Stimulated activated CD4-positive, alpha-beta T cell treated with anti-CD3 and anti-CD28 coated beads, Interleukin-15, amount 100 ng/mL, for 24 hours (primary cell): Measurements from ENCODE around the gene PLXNB2.
"Not testable (repeated sequence)": the region's sequence is repeated elsewhere in the genome, so short reads cannot be mapped to it uniquely, and the experiment has no call there.

Source experiments
- DNase-seq: peaks from one replicate; pipeline ENCODE4 v3.0.0-alpha.2; 2020

PLXNB2 gene, protein sequence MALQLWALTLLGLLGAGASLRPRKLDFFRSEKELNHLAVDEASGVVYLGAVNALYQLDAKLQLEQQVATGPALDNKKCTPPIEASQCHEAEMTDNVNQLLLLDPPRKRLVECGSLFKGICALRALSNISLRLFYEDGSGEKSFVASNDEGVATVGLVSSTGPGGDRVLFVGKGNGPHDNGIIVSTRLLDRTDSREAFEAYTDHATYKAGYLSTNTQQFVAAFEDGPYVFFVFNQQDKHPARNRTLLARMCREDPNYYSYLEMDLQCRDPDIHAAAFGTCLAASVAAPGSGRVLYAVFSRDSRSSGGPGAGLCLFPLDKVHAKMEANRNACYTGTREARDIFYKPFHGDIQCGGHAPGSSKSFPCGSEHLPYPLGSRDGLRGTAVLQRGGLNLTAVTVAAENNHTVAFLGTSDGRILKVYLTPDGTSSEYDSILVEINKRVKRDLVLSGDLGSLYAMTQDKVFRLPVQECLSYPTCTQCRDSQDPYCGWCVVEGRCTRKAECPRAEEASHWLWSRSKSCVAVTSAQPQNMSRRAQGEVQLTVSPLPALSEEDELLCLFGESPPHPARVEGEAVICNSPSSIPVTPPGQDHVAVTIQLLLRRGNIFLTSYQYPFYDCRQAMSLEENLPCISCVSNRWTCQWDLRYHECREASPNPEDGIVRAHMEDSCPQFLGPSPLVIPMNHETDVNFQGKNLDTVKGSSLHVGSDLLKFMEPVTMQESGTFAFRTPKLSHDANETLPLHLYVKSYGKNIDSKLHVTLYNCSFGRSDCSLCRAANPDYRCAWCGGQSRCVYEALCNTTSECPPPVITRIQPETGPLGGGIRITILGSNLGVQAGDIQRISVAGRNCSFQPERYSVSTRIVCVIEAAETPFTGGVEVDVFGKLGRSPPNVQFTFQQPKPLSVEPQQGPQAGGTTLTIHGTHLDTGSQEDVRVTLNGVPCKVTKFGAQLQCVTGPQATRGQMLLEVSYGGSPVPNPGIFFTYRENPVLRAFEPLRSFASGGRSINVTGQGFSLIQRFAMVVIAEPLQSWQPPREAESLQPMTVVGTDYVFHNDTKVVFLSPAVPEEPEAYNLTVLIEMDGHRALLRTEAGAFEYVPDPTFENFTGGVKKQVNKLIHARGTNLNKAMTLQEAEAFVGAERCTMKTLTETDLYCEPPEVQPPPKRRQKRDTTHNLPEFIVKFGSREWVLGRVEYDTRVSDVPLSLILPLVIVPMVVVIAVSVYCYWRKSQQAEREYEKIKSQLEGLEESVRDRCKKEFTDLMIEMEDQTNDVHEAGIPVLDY (N-terminal part only)

DNA sequence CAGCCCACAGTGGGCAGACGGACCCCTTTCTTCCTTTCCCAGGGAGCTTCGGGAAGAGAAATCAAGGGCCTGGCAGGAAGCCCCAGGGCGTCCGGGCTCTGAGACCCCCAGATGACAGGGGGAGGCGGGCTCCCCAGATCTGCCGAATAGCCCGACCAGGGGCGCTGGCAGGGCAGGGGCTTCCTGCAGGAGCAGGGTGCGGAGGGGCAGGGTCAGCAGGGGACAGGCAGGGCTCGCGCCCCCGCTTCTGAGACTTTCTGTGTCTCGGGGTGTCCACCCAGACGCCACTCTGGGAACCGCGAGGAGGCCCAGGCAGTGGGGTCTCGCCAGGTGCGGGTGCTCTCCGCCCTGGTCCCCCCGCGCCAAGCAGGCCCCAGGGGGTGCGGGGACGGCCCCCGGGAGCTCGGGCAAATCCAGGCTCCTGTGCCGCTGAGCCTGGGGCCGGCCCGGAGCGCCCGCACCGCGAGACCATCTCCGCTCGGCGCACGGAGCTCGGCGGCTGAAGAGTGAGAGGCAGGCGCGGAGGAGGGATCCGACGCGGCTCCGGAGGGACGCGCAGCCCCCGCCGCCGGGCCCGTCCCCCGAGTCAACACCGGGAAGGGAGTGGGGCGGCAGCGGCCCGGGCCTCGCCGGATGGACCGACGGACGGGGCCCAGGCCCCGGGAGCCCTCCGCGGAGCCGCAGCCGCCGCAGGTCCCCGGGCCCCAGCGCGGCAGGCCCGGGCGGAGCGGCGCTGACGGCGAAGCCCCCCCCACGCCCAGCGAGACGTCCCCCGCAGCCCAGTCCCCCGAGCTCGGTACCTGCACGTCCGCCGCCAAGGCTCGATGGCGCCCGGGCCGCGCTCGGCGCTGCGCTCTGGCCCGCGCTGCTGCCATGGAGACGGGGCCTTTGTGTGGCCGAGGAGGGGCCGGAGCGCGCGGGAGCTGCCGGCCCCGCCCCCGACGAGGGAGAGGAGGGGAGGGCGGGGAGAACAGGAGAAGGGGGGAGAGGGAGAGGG, at the start of gene PLXNB2:
PLXNB2 (minus strand) TSS at position 894 of the 997 bp plus-strand sequence. CDS start 17,062 bp downstream, outside the sequence.
- peak; percentile 56 for DNase-seq

DNA sequence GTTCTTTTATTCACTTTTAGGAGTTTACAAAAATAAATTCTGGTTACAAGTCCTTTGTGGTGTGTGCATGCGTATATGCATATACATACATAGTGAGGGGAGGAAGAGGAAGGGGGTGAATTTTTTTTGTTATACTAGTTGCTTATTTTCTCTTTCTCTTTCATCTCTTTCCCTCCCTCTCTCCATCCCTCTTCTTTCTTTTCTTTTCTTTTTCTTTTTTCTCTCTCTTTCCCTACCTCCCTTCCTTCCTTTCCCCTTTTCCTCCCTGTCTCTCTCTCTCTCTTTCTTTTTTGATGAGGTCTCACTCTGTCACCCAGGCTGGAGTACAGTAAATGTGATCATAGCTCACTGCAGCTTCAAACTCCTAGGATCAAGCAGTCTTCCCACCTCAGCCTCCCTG, 49.8 kb upstream of the PLXNB2 start:
- DNase-seq: no peak

DNA sequence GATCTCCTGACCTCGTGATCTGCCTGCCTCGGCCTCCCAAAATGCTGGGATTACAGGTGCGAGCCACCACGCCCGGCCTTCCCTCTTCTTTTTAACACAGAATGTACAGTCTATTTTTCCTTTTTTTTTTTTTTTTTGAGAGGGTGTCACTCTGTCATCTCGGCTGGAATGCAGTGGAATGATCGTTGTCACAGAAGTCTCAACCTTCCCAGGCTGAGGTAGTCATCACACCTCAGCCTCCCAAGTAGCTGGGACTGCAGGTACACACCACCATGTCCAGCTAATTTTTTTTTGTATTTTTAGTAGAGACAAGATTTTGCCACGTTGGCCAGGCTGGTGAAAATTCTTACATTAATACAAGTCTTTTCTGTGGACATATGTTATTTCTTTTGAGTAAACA, 48.7 kb upstream of the PLXNB2 start:
- DNase-seq: no peak

- DNase-seq: no peak
These were observed 40.6 kb upstream of the PLXNB2 start for GRCh38 chr22:50348058-50348457.

DNA sequence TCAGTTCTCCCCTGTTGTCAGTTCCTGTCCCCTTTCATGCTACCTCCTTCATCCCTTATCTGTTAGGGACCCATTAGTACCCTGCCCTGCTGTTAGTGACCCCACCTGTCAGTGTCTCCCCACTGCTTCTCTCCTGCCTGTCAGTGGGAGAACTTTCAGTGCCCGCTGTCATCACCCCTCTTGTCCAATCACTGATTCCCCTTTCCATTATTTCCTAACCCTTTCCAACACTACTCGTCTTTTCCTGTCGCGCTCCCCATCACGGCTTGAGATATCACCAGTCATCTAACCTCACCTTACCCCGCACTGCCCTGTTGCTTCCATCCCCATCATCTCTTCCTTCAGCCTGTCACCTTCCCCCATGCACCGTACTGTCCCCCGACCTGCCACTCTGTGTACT, 39.7 kb upstream of the PLXNB2 start:
- DNase-seq: no peak

GRCh38 chr22:50346470-50346869, 39.0 kb upstream of the PLXNB2 start:
- no peak for DNase-seq

DNA sequence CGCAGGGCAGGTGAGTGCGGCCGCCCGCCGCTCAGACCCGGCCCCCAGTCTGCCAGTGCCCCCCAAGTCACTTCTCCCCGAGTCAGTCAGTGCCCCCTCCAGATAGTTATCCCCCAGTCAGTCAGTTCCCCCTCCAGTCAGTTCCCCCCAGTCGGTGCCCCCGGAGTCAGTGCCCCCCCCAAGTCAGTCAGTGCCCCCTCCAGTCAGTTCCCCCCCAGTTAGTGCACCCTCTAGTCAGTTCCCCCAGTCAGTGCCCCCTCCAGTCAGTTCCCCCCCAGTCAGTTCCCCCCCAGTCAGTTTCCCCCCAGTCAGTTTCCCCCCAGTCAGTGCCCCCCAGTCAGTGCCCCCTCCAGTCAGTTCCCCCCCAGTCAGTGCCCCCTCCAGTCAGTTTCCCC, 36.1 kb upstream of the PLXNB2 start:
- DNase-seq: no peak

GRCh38 chr22:50342651-50343540, 35.5 kb upstream of the PLXNB2 start, which contains the start of gene PPP6R2:
TSS of gene PPP6R2 (plus strand) at chr22:50343327. CDS start at chr22:50393909, 50,582 bp downstream.
- peak; percentile 91 for DNase-seq

GRCh38 chr22:50341977-50342650, 34.7 kb upstream of the PLXNB2 start:
- DNase-seq: peak; percentile 94

- no peak for DNase-seq
These were observed 32.8 kb upstream of the PLXNB2 start for GRCh38 chr22:50339945-50340879.

- no peak for DNase-seq
These were observed 31.5 kb upstream of the PLXNB2 start for GRCh38 chr22:50338860-50339462.

- no peak for DNase-seq
These were observed 30.7 kb upstream of the PLXNB2 start for GRCh38 chr22:50338042-50338573.

DNA sequence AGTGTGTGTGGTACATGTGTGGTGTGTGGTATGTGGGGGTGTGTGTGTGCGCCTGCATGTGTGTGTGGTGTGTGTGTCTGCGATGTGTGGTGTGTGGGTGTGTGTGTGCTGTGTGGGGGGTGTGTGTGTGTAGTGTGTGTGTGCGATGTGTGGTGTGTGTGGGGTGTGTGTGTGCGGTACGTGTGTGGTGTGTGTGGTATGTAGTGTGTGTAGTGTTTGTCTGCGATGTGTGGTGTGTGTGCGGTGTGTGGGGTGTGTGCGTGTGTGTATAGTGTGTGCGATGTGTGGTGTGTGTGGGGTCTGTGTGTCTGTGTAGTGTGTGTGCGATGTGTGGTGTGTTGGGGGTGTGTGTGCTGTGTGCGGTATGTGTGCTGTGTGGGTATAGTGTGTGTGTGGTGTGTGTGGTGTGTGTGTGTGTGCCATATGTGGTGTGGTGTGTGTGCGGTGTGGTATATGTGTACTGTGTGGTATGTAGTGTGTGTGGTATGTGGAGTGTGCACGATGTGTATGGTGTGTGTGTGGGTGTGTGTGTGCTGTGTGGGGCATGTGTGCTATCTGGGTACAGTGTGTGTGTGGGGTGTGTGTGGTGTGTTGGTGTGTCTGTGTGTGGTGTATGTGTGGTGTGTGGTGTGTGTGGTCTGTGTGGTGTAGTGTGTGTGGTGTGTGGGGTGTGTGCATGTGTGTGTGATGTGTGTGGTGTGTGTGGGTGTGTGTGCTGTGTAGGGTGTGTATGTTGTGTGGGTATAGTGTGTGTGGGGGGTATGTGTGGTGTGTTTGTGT, 30.0 kb upstream of the PLXNB2 start:
- DNase-seq: no peak

- not testable (repeated sequence) for DNase-seq
These were observed 27.0 kb upstream of the PLXNB2 start for GRCh38 chr22:50334433-50334832.

DNA sequence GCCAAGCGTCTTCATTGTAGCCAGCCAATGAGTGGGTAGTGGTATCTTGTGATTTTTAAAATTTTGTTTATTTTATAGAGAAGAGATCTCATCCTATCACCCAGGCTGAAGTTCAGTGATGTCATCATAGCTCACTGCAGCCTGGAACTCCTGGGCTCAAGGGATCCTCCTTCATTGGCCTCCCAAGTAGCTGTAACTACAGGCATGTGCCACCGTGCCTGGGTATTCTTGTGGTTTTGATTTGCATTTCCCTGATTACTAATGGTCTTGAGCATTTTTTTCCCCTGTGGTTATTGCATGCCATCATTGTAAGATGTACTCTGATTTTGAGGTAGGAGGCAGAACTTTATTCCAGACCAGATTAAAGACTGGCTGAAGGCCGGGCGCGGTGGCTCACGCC, 21.8 kb upstream of the PLXNB2 start:
- DNase-seq: peak; percentile 32

GRCh38 chr22:50327711-50328019, 20.2 kb upstream of the PLXNB2 start:
- no peak for DNase-seq

DNA sequence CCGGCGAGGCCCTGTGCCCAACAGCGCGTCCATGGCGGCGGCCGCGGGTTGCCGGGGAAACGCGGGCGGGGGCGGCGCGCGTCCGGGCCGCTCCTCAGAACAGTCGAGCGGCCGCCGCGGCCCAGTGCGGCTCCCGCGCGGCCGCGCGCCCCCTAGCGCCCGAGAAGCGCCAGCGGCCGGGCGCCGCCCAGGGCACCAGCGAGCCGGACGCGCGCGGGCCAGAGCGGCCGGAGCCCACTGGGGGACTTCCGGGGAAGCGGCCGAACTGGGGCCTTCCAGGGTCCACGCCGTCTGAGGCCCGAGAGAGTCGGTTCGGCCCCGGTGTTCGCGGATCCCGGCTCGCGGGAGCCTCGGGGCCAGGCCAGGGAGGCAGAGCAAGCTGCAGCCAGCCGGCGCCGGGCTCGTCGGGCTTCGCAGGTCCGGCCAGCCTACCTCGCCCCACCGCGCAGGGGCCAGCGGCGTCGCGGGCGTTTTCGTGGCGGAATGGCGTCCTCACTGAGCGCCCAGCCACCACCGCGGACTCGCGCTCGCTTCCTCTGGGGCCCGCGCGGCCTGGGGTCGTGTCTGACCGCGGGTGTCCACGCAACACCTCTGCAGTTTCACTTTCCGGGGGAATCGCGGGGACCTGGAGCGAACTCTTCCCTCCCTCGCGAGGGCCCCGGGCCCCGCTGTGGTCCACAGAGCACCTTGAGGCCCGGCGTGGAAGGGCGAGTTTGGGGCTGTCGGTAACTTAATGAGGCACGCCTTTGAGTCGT, 19.7 kb upstream of the PLXNB2 start, which contains the start of gene DENND6B:
DENND6B (minus strand) TSS at position 57 of the 755 bp plus-strand sequence; CDS start at position 33, 24 bp downstream.
- DNase-seq: peak; percentile 79
